GM13977 (cell line): ENCODE data around the gene C11orf91.

Experiments
- DNase-seq: peaks from one replicate; pipeline ENCODE4 v3.0.0; 2012; ENCODE audit warnings: low spot score
- CTCF ChIP-seq: IDR thresholded peaks from 2 replicates; pipeline ENCODE4 v1.5.1; 2012; ENCODE audit warnings: mild to moderate bottlenecking, control low read depth; ENCODE audit not compliant: insufficient read depth; ENCODE audit errors: extremely low read depth, missing control alignments
- in situ Hi-C: fragments of 300-500 bp; cut with MboI; formaldehyde crosslinking; loops from one replicate; pipeline ENCODE4 v1.12.0; 2022; ENCODE audit warnings: low sequenced_read_pairs, low pct_unique_long_range_greater_than_20kb, mixed read lengths, inconsistent platforms; ENCODE audit not compliant: unreplicated experiment

C11orf91 gene

GRCh38 chr11:33692541-33692940 is 8.1 kb downstream of the C11orf91 start:
- in situ Hi-C loops: no loop called here
- no peak for TF ChIP-seq CTCF
- DNase-seq: no peak

- no peak for TF ChIP-seq CTCF
- in situ Hi-C loops: no loop called here
- no peak for DNase-seq
Observed at GRCh38 chr11:33692013-33692504, 8.6 kb downstream of the C11orf91 start.

- TF ChIP-seq CTCF: no peak
- in situ Hi-C loops: no loop called here
- no peak for DNase-seq
Observed at GRCh38 chr11:33691066-33691864, 9.4 kb downstream of the C11orf91 start.

- DNase-seq: no peak
- in situ Hi-C loops: no loop called here
- TF ChIP-seq CTCF: no peak
Observed at GRCh38 chr11:33690290-33691065, 10.1 kb downstream of the C11orf91 start.

GRCh38 chr11:33689501-33689900 is 11.1 kb downstream of the C11orf91 start:
- in situ Hi-C loops: loop anchor here (5.0 kb wide), 1 partner anchor 327 kb away; no protein-coding TSS in a partner anchor
- no peak for DNase-seq
- no peak for TF ChIP-seq CTCF

- in situ Hi-C loops: loop anchor here (5.0 kb wide), 1 partner anchor 327 kb away; no protein-coding TSS in a partner anchor
- DNase-seq: no peak
- TF ChIP-seq CTCF: no peak
Observed at GRCh38 chr11:33689085-33689484, 11.5 kb downstream of the C11orf91 start.
